Purkinje cell (primary cell): ENCODE results near the gene KMT2D. TPM values are rescaled to one million over a fixed set of nuclear protein-coding genes. Genes with fewer than 3 reads are reported as not detected.

ENCODE experiments used
- polyA plus RNA-seq: library from polyadenylated mRNA; unstranded; fragments of >200 nt; fragmentation: Nextera tagmentation; gene quantifications from 2 replicates; pipeline ENCODE4 v1.2.1, GENCODE V29; 2014

The KMT2D gene, protein sequence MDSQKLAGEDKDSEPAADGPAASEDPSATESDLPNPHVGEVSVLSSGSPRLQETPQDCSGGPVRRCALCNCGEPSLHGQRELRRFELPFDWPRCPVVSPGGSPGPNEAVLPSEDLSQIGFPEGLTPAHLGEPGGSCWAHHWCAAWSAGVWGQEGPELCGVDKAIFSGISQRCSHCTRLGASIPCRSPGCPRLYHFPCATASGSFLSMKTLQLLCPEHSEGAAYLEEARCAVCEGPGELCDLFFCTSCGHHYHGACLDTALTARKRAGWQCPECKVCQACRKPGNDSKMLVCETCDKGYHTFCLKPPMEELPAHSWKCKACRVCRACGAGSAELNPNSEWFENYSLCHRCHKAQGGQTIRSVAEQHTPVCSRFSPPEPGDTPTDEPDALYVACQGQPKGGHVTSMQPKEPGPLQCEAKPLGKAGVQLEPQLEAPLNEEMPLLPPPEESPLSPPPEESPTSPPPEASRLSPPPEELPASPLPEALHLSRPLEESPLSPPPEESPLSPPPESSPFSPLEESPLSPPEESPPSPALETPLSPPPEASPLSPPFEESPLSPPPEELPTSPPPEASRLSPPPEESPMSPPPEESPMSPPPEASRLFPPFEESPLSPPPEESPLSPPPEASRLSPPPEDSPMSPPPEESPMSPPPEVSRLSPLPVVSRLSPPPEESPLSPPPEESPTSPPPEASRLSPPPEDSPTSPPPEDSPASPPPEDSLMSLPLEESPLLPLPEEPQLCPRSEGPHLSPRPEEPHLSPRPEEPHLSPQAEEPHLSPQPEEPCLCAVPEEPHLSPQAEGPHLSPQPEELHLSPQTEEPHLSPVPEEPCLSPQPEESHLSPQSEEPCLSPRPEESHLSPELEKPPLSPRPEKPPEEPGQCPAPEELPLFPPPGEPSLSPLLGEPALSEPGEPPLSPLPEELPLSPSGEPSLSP (N-terminal part only)
- 1.0 and 2.7 TPM in 2 replicates for polyA plus RNA-seq

DNA sequence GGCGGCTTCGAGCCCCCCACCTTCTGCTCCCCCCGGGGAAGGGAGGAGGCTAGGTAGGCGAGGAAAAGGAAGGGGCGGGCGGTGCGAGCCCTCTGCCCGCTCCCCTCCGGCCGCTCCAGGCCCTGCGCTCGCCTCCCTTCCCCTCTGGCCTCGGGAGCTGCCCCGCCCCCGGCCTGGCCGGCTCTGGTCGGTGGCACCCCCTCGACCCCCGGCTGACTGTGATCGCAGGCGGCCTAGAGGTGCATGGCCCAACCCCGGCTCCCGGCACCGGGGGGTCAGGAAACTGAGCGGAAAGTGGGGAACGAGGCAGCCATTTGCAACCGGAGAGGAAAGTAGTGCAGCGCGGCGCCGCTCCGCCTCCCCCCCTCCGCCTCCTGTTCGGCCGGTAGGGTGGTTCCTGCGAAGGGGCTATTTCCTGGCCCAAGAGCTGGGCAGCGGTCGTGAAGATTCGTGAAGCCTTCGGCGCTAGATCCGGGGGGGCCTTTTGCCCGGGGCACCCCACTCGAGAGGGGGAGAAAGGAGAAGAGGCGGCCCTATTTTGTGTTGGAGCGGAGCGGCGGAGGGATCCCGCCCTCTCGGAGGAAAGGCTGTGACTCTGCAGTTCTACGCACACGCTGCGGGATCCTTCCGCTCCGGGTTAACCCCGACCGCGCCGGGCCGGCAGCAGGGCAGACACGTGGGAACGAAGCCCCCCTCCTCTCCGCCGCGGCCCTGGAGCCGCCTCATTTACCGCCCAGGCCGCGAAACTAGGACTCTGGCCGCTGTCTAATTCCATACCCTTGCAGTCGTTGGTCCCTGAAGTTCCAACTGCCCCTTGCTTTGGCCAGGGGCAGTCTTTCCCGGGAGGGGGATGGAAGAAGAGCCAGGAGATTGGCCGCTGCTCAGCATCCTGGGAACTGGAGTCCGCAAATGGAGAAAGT is at the start of gene KMT2D:
Gene KMT2D, minus strand, starts transcription at position 558 of the 920 bp plus-strand sequence. CDS start 5,470 bp downstream, outside the sequence.

DNA sequence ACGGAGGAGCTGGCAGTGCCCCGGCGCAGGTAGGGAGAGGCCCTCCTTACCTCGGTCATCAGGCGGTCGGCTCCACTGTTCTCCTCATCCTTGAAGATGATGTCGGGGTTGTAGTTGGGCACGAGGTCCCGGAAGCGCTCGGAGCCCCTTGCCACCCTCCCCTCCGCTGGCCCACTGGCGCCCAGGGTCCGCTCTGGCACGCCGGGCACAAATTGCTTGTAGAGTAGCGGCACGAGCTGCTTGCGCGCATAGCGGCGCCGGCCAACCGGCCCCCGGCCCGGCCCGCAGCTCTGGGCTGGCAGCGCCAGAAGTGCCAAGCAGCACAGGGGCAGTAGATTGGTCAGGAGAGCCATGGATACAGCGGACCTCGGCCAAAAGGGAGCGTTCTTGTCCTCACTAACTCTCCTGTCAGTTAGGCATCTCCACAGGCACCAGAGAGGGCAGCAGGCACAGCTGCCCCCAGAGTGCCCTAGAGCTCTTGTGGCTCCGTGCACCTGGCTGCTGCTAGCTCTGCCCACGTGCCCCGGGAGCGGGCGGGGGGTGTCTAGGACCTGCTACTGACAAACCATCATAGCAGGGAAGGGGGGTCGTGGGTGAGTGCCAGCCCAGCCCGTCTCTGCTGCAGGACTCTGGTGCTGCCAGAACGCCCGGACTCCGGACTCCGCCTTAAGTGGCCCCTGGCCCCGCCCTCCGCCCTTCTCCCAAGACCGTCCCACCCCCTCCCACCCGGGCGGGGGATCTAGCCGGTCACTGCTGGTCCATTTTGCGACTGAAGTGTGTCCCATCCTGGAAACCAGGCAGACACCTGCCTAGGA is 33.8 kb upstream of the KMT2D start, which contains the start of gene DHH:
Gene DHH, minus strand, starts transcription at position 642 of the 815 bp plus-strand sequence. Its CDS starts 289 bp downstream, at position 353.

DNA sequence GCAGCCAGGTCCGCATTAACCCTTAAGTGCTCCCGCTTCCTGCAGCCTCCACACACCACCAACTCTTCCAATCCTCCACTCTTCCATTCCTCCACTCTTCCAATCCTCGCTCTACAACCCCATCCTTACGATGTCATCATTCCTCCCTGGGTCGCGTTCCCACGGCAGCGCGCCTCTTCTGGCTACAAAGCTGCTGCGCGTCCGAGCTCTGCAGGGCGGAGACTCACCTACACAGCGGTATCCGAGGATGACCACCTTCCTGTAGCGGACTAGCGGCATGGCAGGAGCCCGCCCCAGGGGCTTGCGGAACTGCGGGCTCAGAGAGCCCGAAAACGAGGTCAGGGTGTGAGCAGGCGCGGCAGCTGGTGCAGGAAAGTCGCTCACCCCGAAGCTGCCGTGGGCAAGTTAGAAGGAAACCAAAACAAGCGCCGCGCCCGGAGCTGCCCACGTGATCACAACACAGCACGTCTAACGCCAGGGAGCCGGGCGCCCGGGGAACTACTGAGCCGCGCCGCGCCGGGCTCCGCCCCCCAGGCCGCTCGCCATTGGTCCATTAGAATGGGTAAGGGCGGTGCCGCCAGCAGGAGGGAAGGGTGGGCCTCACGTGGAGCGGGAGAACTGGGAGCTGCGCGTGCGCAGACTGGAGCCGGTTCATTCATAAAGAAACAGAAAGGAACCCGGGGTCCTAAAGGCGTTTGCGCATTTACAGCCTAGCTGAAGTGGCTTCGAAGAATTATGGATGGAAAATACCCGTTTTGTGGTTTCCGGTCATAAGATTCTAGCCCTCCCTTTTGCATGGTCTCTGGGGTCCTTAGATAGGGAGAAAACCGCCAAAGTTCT is 9.1 kb upstream of the KMT2D start, which contains the start of gene RHEBL1:
Gene RHEBL1, minus strand, starts transcription at position 473 of the 840 bp plus-strand sequence. Its CDS starts 194 bp downstream, at position 279.

DNA sequence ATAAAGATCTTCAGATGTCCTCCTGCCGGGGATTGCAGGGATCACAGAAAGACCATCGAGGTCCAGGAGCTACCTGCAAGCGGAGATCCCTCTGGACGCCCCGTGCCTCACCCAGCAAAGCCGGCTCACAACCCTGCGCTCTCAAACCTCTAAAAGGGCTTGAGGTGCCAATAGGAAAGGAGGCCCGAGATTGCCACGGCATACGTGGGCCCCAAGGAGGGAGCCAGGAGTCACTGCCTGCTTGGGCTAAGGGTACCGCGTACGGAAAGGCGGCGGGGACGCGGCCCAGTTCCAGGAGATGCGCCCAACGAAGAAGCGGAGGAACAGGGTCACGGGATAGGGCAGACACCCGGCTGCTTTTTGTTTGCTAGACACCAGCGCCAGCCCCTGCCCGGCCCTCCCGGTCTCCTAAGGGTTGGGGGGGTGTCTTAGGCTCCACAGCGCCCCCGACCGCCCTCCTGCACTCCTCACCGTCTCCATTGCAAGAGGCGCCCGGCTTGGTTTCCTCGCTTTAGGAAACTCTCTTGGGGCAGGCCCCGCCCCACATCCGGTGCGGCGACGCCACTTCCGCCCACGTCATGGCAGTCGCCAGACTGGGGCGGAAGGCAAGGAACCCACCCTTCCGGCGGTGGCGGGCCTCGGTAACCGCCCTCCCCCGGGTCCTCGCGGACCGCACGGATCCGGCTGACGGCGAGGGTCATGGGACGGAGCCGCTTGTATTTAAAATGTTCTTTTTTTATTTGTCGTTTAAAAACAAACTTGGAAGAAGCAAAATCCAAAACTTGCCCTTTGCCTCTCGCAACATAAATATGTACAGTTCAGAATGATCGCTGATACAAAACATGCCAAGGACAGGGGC is 42.1 kb downstream of the KMT2D start, which contains the start of gene PRKAG1:
Gene PRKAG1, minus strand, starts transcription at position 516 of the 859 bp plus-strand sequence. Its CDS starts 36 bp downstream, at position 480.

Other genes starting within 250 kb of the KMT2D start
- gene CACNB3, start 242.3 kb downstream of the KMT2D start, polyA plus RNA-seq: 2.0 and 15.5 TPM in 2 replicates
- 7.4 and 11.5 TPM in 2 replicates for gene DDX23, start 208.6 kb downstream of the KMT2D start, polyA plus RNA-seq
- gene RND1, start 194.9 kb downstream of the KMT2D start, polyA plus RNA-seq: 1.6 and 3.0 TPM in 2 replicates
- gene FKBP11, start 135.3 kb downstream of the KMT2D start, polyA plus RNA-seq: 2.2 and 3.1 TPM in 2 replicates
- gene ARF3, start 103.3 kb downstream of the KMT2D start, polyA plus RNA-seq: 44.7 and 65.0 TPM in 2 replicates
- gene WNT10B, start 89.1 kb downstream of the KMT2D start, polyA plus RNA-seq: 3.2 TPM in 1 of 2 replicates, not detected in the other
- gene WNT1, start 82.5 kb downstream of the KMT2D start, polyA plus RNA-seq: not detected in 2 replicates
- gene DDN, start 61.4 kb downstream of the KMT2D start, polyA plus RNA-seq: 0.10 and 1.3 TPM in 2 replicates
- gene PRKAG1, start 42.0 kb downstream of the KMT2D start, polyA plus RNA-seq: 47.6 and 66.8 TPM in 2 replicates
- gene RHEBL1, start 9.2 kb upstream of the KMT2D start, polyA plus RNA-seq: 5.3 and 6.9 TPM in 2 replicates
- 0.24 and 0.94 TPM in 2 replicates for gene DHH, start 34.0 kb upstream of the KMT2D start, polyA plus RNA-seq
- 3.4 and 4.5 TPM in 2 replicates for gene LMBR1L, start 50.1 kb upstream of the KMT2D start, polyA plus RNA-seq
- gene TUBA1B, start 70.6 kb upstream of the KMT2D start, polyA plus RNA-seq: 632 and 963 TPM in 2 replicates
- 353 and 569 TPM in 2 replicates for gene TUBA1A, start 128.3 kb upstream of the KMT2D start, polyA plus RNA-seq
- gene TUBA1C, start 204.3 kb upstream of the KMT2D start, polyA plus RNA-seq: 1.0 and 2.8 TPM in 2 replicates
- gene PRPH, start 234.4 kb upstream of the KMT2D start, polyA plus RNA-seq: not detected in 2 replicates